Daoy (cell line): ENCODE data around the gene NT5DC4. TPM values are rescaled to one million over a fixed set of nuclear protein-coding genes. Genes with fewer than 3 reads are reported as not detected.

ENCODE experiments used
- DNase-seq: peaks from one replicate; pipeline ENCODE4 v3.0.0-alpha.2; 2015; ENCODE audit warnings: low read depth
- total RNA-seq: library from RNA; depleted of rRNA; stranded (reverse); fragments of >200 nt; shearing (Covaris generic); gene quantifications from 2 replicates; pipeline ENCODE4 v1.2.3, GENCODE V29; 2014; rRNA removed

NT5DC4 gene
- total RNA-seq = not detected in 2 replicates

DNA sequence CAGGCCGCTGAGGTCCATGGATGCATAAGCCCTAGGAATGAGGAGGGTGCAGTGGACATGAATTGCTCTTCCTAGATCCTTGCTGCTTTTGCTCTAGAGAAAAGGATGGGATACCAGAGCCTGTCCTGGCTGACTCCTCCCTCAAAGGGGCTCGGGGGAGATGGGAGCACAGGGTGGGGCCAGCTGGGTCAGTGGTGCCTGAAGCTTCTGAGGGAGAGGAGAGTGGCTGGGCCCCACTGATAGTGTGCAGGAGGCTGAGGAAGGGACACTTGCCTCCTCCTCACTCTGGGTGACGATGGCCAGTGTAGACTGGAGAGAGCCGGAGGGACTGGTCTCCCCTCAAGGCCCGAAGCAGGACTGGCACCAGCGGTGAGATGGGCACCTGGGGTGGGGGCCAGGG, at the start of gene NT5DC4:
NT5DC4 (plus strand) TSS at position 236 of the 400 bp plus-strand sequence; CDS start at position 296, 60 bp downstream.
- DNase-seq = no peak

DNA sequence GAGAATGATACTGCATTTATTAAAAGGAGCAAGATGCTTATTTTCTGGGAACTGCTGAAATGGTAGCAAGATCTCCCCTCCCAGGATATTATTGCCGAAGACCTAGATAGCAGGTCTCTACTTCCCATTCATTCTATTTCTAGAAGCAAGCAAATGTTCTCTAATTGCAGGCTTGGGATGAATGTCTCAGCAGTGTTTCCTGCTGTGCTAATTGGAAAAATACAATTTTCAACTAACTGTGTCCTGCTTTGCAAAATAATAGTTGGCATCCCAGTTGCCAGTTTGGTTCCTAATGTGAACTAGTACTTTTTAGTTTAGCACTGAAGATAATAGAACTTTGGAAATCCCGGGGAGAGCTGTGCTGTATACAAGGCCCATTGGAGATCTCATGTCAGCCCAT, 49.0 kb upstream of the NT5DC4 start:
- DNase-seq = no peak

DNA sequence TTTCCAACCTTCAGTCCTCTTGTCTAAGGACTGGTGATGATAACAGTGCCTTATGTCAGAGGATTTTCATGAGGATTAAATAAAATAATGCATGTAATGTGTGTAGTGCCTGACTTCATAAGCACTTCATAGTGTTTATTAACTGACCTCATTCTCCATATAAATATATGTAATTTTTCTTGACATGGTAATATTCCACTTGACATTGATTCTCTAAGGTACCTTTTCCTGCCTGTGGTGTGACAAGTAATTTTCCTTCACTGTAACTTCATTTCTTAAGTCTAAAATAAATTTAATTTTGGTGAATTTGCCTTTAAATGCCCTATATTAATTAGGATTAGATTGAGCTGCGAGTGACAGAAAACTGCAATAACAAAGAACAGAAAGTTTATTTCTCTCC, 47.8 kb upstream of the NT5DC4 start:
- no peak for DNase-seq

DNA sequence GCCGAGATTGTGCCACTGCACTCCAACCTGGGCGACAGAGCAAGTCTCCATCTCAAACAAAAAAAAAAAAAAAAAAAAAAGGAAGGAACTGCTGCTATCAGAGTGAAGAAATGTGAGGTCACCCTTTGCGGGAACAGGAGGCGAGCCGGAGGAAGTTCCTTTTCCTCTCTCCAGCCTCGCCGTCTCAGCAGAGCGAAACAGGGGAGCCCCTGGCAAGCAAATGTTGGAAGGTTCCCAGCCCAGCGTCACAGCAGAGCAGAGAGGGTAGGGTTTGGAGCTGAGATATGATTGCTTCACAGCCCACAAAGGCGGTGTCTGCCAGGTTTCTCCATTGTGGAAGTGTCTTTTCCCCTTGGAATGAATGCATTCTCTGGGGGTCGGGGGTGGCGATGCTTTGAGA, 46.6 kb upstream of the NT5DC4 start:
- no peak for DNase-seq

DNA sequence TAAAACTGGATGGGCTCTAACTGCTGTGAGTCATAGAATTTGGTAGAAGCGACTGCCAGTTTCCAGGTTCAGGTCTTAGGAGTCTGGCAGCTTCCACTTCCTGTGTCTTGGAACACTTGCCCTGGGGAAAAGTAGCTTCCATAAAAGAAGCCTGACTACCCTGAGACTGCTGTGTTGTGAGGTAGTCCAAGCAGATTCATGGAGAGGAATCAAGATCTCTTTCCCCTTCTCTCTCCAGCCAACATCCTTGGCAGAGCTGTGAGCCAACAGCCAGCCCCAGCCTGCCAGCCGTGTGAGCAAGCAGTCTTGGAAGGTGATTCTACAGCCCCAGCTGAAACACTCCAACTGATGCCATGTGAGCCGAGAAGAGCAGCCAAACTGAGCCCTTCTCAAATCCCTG, 41.3 kb upstream of the NT5DC4 start:
- peak; percentile 37 for DNase-seq

DNA sequence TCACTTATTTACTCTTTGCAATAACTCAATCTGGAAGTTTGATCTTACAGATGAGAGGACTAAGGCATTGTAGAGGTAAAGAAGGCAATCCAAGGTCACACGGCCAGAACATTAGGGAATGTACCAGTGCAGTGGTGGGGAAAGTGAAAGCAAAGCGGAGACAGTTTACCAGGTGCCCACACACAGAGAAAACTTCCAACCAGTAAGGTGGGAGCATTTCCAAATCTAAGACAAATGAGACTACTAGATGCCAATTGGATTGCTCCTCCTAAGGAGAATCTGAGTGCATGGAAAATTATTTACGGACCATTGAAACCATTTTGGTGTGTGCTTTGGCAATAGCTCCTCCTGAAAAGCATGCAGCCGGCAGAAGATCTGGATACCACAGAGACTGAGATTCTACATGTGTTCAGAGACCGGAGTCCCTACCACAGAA, 40.1 kb upstream of the NT5DC4 start:
- DNase-seq = peak; percentile 45

DNA sequence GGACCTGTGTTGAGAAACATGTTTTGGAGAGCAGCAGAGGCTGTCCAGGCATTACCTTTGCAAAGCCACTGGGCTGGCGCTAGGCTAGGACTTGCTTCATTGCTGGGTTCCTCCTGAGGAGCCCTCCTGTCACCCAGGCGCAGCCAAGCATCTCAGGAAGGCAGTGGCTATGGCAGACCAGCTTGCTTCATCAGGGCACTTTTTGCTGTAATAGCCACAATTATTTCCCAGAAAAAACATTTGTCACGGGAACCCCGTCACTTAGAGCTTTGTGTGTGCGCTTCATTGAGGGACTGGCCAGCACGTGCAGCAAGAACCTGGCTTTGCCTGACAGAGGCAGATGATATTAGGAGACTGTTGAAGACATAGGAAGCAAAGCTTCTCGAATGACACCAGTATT, 38.7 kb upstream of the NT5DC4 start:
- DNase-seq = no peak

DNA sequence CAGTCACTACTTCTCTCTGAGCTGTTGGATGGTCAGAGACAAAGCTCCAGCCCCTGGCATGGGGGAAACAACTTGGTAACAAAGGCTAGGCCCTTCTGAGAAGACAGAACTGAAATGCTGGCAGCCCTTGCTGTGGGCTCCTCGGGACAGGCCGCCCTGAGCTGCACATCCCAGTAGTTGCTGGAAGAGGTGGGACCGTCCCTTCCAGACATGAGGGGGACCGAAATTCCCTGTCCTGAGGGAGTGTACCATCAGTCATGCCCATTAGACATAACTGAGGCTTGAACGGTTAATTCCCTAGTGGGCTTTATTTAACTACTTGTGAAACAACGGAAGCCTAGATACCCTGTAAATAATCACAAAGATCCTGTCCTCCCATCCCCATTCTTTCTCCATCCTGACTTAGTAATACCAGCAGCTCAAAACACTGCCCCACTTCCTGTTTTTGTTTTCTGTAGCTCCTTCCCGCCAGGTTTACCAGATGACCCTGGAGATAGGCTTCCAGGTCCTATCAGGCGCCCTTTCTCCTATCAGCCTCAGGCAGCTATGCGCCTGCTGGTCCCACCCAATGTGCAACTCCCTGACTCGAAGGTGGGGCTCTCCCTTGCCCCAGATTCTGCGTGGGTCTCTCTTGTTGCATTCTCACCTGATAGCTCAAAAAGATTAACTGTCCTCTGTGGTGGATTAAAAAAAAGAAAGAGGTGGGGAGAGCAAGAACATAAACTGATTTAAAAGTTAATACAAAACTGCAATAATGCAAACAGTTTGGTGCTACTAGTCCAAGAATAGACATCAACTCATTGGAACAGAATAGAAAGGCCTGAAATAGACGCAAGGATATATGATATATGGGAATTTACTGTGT, 37.0 kb upstream of the NT5DC4 start:
- DNase-seq = no peak

DNA sequence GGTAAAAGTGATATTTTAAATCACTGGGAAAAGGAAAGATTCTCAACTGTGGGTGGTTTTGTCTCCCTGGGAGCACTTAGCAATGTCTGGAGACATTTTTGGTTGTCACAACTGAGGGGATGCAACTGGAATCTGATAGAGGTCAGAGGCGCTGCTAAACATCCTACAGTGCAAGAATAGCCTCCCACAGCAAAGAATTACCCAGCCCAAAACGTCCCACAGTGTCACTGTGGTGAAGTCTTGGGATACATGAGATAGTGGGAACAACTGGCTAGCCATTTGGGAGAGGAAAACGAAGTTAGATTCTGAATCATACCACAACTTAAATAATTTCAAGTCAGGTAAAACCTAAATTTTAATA, 36.4 kb upstream of the NT5DC4 start:
- DNase-seq = no peak

DNA sequence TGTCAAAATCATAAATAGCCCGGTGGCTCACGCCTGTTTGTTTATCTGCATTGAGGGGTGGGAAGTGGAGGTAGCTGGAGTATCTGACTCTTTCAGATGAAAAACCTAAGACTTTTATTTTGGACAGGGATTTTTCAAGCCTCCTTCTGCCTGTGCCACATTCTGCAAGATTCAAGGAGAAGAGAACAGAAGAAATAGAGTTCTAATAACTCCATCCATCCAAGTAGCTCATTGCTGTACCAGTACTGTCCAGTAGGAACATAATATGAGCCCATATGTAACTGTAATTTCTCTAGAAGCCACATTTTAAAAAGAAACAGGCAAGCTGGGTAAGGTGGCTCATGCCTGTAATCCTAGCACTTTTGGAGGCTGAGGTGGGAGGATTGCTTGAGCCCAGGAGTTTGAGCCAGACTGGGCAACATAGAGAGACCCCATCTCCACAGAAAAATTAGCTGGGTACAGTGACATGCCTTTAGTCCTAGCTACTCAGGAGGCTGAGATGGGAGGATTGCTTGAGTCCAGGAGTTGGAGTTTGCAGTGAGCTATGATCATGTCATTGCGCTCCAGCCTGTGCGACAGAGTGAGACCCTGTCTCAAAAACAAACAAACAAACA, 35.4 kb upstream of the NT5DC4 start:
- no peak for DNase-seq

DNA sequence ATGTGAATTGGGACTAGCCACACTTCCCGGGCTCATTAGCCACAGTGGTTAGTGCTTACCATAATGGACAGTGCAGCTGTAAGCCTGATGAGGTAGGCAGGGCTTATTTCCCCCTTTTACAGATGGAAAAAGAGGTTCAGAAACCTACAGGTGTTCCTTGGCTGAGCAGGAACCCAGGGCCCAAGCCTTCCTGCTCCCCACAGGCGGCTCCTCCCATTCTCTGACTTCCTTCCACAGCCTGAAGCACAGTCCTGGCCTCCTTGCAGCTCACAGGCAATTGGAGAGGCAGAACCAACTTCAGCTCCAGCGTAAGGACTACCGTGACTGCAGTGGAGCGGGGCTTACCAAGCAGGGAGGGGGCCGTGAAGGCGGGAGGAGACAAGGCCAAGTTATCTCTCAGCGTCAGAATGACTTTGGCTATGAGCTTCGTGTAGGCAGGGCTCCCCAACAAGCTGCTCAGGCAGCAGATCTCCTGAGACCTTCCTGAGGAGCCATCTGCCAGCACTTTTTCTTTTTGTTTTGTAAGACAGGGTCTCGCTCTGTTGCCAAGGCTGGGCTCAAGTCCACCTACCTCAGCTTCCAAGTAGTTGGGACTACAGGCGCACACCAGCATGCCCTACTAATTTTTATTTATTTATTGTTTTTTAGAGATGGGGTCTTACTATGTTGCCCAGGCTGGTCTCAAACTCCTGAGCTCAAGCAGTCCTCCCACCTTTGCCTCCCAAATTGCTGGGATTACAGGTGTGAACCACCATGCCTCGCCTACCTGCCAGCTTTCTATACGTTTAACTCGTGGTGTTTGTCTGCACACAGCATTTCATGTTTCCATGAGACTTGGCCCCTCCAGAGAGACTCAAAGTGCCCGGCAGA, 34.2 kb upstream of the NT5DC4 start:
- no peak for DNase-seq

DNA sequence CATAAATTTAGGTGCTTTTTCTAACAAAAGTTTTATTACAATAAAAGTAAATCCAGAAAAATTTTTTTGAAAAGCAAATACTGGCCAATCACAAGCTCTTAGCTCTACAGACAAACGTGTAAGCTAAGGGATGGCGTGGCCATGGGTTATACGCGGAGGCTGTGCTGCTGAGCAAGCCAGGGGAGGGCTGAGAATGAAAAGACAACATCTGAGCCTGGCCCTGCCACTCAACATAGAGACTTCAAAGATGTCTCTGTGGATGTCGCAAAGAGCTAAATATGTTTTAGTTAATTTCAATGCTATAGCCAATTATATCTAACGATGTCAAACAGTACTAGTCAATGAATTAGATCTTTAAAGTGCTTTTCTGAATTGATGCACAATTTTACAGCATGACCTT, 33.3 kb upstream of the NT5DC4 start:
- DNase-seq = no peak

DNA sequence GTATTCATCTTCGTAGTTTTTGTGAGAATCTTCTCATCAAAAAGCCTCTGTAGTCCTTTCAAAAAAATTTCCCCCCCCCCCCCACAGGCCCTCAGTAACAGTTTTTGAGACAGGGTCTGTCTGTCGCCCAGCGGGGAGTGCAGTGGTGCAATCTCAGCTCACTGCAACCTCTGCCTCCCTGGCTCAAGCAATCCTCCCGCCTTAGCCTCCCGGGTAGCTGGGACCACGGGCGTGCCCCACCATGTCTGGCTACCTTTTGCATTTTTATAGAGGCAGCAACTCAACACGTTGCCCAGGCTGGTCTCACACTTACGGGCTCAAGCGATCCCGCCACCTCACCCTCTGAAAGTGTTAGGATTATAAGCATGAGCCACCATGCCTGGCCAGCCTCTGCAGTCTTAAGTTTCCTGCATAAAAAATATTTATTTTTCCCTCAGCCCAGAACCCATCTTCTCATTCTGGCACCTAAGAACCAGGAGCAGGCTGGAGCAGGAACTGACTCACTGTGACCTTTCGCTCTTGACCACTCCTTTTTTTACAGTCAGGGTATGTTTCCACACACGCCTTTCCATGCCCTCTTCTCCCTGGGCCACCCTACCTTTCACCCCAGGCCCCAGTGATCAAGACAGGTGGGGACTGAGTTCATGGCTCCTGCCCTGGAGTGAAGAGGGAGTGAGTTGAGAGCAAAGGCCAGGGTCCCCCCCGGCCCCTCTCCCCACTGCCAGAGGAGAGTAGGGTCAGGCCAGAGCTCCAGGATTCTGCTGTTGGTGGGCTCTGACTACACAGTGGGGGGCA, 32.5 kb upstream of the NT5DC4 start:
- no peak for DNase-seq

DNA sequence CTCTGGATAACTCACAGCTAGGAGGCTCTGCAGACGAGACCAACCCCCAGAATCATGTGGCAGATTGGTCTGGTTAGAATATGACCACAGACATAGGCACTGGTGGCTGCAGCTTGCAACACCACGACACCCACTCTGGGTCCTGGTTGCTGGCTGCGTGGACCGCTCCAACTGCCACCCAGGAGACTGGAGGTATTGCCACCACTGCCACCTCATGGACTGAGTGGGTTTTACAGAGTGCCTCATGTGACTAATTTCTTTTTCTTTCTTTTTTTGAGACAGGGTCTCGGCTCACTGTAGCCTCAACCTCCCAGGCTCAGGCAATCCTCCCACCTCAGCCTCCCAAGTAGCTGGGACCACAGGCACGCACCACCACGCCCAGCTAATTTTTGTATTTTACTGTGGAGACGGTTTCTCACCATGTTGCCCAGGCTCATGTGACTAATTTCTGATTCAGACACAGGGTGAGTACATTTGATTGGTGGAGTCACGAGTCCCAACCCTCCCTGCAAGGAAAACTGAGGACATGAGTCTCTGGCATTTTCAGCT, 29.9 kb upstream of the NT5DC4 start:
- peak; percentile 38 for DNase-seq

DNA sequence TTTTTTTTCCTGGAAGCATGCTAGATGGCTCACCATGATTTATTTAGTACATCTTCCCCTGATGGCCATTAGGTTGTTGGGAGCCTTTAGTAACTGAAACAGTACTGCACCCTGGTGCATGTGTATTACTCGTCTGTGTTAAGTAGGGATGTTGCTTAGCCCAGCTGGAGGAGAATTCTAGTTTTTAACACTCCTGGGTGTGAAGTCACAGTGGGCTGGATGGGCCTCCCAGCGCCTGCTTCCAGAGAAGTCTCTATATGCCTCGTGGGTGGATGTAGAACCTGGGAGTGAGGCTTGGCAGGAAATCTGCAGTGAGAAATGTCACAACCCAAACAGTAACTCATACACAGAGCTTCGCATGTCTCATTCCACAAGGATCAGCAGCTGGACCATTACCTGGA, 28.9 kb upstream of the NT5DC4 start:
- DNase-seq = no peak

DNA sequence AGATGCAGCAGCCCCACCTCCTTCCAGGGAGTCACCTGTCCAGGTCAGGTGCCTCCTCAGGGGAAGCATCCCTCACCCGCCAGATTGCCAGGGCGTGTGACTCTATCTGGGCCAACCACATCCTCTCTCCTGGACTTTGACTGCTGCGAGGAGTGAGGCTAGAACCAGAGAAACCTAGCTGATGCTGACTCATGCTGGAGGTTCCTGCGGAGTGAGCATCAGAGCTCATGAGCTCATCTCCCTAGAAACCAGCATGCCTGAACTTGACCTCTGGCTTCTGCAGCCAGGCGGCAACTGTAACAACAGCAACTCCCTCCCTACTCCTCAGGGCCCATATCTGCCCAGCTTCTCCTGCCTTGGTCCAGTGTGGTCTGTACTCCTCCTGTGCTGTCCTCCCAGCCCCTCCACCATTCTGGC, 28.3 kb upstream of the NT5DC4 start:
- peak; percentile 94 for DNase-seq

DNA sequence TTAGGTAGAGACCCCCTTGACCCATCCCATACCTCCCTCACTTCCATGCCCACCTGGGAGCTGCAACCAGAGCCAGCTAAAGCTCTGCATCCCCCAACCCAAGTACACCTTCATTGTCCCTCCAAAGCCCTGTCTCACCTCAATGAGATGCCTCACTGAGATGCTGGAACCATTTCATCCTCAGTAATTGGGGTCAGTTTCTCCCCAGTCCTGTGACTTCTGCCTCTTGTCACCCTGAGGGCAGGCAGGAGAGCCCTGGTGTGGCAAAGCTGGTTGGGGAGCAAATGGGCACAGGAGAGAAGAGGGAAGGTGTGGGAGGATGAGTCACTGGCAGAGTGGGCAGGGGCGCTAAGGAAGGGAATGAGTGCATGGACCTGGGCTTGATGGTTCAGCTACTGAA, 27.9 kb upstream of the NT5DC4 start:
- peak; percentile 38 for DNase-seq

DNA sequence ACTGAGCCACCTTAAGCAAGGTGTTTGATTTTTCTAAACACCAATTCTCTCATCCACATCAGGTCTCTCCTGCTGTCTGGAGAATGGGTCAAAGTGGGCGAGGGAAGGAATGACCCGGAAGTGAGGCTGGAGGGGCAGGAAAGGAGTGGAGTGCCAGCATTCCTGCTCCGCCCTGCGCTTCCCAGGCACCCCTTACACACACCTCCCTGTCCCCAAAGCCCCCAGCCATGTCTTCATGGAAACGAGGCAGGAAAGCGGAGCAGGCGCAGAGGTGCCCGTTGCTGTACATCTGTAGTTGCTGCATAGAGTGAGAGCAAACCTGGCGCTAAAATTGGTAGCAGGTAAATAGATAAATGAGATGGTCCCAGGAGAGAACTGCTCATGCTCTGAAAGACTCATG, 27.2 kb upstream of the NT5DC4 start:
- no peak for DNase-seq

DNA sequence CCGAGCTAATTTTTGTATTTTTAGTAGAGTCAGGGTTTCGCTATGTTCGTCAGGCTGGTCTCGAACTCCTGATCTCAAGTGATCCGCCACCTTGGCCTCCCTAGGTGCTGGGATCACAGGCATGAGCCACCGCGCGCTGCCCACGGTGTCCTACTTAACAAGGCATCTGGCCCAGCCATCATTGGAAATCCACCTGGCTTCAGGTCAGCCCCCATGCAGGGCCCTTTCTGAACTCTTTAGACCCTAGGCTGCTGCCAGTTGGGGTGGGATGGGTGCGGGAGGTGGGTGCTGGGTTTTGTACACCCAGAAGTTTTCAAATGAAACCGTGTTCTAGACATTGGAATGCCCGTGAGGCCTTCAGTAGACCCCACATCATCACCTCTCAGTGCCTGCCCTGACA, 26.6 kb upstream of the NT5DC4 start:
- no peak for DNase-seq

DNA sequence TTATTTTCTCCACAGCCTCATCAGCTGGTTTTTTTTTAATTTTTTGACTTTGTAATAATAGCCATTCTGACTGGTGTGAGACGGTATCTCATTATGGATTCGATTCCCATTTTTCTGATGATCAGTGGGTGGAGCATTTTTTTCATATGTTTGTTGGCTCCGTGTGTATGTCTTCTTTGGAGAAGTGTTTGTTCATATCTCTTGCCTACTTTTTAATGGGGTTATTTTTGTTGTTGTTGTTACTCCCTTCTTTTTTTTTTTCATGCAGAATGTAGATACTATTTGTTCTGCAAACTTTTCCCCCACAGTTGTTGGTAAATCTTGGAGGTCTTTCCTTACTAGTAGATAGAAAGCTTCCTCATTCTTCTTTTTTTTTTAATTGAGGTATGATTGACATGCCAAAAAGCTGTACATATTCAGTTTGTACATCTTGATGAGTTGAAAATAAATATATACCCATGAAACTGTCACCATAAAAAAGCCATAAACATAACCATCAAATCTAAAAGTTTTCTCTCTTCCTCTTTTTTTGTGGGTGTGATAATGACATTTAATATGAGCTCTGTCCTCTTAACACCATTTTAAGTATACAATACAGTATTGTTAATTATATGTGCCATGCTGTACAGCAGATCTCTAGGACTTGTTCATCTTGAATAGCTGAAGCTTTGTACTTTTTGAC, 21.8 kb upstream of the NT5DC4 start:
- DNase-seq = no peak
